HK-2 (cell line): ENCODE results near the gene RALGAPA1.
"Not testable (repeated sequence)": the region's sequence is repeated elsewhere in the genome, so short reads cannot be mapped to it uniquely, and the experiment has no call there.

Experiments used
- DNase-seq: peaks from one replicate; pipeline ENCODE4 v3.0.0-alpha.2; 2018; ENCODE audit not compliant: unreplicated experiment

RALGAPA1 gene

GRCh38 chr14:35699791-35700444, 109.2 kb downstream of the RALGAPA1 start:
- DNase-seq, result no peak

GRCh38 chr14:35696575-35696974, 112.5 kb downstream of the RALGAPA1 start:
- DNase-seq, result no peak

GRCh38 chr14:35696119-35696518, 113.0 kb downstream of the RALGAPA1 start:
- no peak for DNase-seq

- no peak for DNase-seq
Observed at GRCh38 chr14:35695647-35696046, 113.4 kb downstream of the RALGAPA1 start.

- DNase-seq, result no peak
Observed at GRCh38 chr14:35695072-35695471, 114.0 kb downstream of the RALGAPA1 start.

GRCh38 chr14:35689000-35689460, 120.1 kb downstream of the RALGAPA1 start:
- DNase-seq, result no peak

GRCh38 chr14:35688126-35688826, 120.8 kb downstream of the RALGAPA1 start:
- DNase-seq, result no peak

GRCh38 chr14:35687335-35687939, 121.7 kb downstream of the RALGAPA1 start:
- peak; percentile 21 for DNase-seq

- DNase-seq, result not testable (repeated sequence)
Observed at GRCh38 chr14:35683688-35684087, 125.4 kb downstream of the RALGAPA1 start.

GRCh38 chr14:35682802-35683201, 126.3 kb downstream of the RALGAPA1 start:
- DNase-seq, result peak; percentile 11

- no peak for DNase-seq
Observed at GRCh38 chr14:35678403-35679028, 130.6 kb downstream of the RALGAPA1 start.

GRCh38 chr14:35669782-35670181, 139.3 kb downstream of the RALGAPA1 start:
- no peak for DNase-seq

- DNase-seq, result no peak
Observed at GRCh38 chr14:35666429-35667043, 142.6 kb downstream of the RALGAPA1 start.

GRCh38 chr14:35661875-35662274, 147.2 kb downstream of the RALGAPA1 start:
- no peak for DNase-seq

- no peak for DNase-seq
Observed at GRCh38 chr14:35653045-35653444, 156.1 kb downstream of the RALGAPA1 start.

- DNase-seq, result no peak
Observed at GRCh38 chr14:35643513-35643912, 165.6 kb downstream of the RALGAPA1 start.

GRCh38 chr14:35637851-35638250, 171.2 kb downstream of the RALGAPA1 start:
- DNase-seq, result no peak

- DNase-seq, result no peak
Observed at GRCh38 chr14:35637269-35637668, 171.8 kb downstream of the RALGAPA1 start.

GRCh38 chr14:35632676-35633075, 176.4 kb downstream of the RALGAPA1 start:
- DNase-seq, result no peak

GRCh38 chr14:35632271-35632670, 176.8 kb downstream of the RALGAPA1 start:
- no peak for DNase-seq

- DNase-seq, result no peak
Observed at GRCh38 chr14:35631071-35631805, 177.9 kb downstream of the RALGAPA1 start.
